DMS 273 (cell line): Measurements from ENCODE around the gene RFC3.
"Not testable (repeated sequence)": the region's sequence is repeated elsewhere in the genome, so short reads cannot be mapped to it uniquely, and the experiment has no call there.

Experiments used
- DNase-seq: peaks from one replicate; lab custom pipeline; 2025; ENCODE audit not compliant: unreplicated experiment; lab: John Stamatoyannopoulos, UW

RFC3 gene, protein sequence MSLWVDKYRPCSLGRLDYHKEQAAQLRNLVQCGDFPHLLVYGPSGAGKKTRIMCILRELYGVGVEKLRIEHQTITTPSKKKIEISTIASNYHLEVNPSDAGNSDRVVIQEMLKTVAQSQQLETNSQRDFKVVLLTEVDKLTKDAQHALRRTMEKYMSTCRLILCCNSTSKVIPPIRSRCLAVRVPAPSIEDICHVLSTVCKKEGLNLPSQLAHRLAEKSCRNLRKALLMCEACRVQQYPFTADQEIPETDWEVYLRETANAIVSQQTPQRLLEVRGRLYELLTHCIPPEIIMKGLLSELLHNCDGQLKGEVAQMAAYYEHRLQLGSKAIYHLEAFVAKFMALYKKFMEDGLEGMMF

DNA sequence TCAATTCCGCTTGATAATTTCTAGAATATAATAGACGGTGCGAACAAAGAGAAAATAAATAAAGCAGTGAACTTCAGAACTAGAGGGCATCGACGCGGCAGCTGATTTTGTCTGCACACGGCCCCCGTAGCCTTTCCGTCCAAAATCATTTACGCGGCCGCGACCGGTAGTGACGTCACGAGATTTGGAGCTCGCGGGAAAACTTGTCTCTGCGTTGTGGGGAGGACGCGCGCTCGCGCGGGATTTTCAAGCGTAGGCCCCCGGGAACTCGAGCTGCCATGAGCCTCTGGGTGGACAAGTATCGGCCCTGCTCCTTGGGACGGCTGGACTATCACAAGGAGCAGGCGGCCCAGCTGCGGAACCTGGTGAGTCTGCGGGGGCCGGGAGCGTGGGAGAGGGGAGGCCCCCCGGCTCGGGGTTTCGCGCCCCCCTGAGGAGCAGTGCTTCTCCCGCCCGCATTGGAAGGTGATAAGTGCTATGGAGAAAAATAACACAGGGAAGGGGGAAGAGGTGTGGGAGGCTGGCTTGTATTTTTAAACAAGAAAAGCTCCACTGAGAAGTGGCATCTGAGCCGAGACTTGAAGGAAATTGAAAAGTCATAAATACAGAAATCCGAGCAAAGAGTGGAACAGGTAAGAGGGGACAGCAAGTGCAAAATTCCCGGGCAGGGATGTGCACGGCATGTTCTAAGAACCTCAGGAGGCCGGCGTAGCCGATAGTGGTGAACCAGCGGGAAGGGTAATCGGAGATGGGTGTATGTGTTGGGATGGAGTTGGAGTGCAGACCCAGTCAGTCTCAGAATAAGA lies at the start of gene RFC3:
TSS of gene RFC3 (plus strand) at position 249 of the 806 bp plus-strand sequence. CDS start at position 279, 30 bp downstream.
- DNase-seq = peak; percentile 97

DNA sequence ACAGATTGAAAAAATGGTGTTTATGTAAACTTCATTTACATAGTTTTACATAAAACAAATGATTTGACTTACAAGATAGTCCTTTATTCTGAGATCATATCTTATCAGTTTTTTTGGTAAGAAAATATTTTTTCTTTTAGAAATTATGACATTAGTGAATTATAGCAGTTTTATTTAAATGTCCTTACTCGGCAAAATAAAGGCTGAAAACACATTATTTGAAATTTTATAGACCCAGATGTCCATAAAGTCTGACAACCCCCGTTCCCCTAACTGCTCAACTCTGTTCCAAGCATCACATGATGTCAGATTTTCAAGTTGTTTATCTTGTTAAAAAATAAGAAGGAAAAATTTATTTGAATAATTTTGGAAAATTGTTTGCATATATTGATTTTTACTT lies 46.7 kb upstream of the RFC3 start:
- no peak for DNase-seq

GRCh38 chr13:33773790-33774462 lies 44.0 kb upstream of the RFC3 start:
- DNase-seq = no peak

- DNase-seq = no peak
These were observed 42.4 kb upstream of the RFC3 start for GRCh38 chr13:33775339-33776108.

DNA sequence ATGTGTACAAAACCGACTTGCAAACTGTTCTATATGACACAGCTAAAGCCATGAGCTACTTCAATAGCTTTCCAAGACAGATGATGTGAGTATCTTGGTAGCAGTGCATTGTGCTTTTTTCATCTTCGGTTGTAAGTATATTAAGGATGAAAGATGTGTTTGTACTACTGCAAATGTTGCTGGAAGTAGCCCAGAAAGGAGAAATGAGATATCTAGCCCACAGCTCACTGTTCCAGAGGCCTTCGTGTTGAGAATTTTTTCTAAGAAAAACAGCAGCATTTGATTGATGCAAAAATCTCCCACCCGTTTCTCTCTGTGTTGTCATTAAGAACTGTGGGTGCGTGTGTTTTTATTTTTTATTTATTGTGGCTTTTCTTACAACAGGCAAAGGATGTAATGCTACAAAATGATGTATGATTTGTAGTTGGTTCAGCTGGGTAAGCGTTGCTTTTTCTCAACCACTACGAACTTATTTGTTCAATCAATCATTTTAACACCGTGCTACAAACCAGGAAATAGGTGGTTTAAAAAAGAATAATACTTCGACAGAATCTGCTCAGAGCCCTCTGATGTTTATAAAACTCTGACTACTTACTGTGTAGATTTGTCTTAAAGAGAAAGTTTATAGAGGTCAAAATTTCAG lies 41.6 kb upstream of the RFC3 start:
- no peak for DNase-seq

- no peak for DNase-seq
These were observed 35.3 kb upstream of the RFC3 start for GRCh38 chr13:33782631-33783030.

GRCh38 chr13:33783212-33783611 lies 34.7 kb upstream of the RFC3 start:
- DNase-seq = not testable (repeated sequence)

GRCh38 chr13:33784738-33785137 lies 33.2 kb upstream of the RFC3 start:
- no peak for DNase-seq

- no peak for DNase-seq
These were observed 32.6 kb upstream of the RFC3 start for GRCh38 chr13:33785384-33785783.

DNA sequence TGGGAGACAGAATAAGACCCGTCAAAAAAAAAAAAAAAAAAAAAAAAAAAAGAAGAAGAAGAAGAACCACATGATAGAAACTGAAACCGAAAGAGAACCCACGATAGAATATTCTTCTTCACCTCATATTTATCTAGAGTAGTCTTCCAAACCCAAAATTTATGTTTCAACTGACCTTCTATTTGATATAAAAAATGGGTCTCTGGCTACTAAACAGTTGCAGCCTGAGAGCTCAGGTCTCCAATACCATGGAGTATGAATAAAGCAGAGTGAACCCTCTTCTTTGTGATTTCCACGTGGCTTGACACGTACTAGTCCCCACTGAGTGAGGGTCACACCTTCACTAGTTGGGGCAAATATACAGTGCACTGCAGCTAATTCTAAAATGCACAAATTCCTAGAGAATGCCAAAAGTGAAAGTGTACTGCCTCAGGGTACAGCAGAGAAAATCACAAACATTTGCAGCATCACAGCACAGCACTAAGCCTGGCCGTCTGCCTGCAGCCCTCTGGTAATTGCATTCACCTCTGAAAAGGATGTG lies 30.8 kb upstream of the RFC3 start:
- DNase-seq = no peak

- DNase-seq = no peak
These were observed 28.8 kb upstream of the RFC3 start for GRCh38 chr13:33789066-33789606.

- no peak for DNase-seq
These were observed 28.2 kb upstream of the RFC3 start for GRCh38 chr13:33789739-33790138.

DNA sequence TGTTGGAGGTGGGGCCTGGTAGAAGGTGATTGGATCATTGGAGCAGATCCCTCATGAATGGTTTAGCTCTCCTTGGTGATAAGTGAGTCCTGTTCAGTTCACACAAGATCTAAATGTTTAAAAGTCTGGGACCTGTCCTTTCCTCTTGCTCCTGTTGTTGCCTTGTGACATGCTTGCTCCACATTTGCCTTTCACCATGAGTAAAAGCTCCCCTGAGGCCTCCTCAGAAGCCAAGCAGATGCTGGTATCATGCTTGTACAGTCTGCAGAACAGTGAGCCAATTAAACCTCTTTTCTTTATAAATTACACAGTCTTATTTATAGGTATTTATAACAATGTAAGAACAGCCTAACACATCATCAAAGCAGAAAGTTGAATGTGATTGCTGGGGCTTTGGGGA lies 24.2 kb upstream of the RFC3 start:
- DNase-seq = peak; percentile 11

DNA sequence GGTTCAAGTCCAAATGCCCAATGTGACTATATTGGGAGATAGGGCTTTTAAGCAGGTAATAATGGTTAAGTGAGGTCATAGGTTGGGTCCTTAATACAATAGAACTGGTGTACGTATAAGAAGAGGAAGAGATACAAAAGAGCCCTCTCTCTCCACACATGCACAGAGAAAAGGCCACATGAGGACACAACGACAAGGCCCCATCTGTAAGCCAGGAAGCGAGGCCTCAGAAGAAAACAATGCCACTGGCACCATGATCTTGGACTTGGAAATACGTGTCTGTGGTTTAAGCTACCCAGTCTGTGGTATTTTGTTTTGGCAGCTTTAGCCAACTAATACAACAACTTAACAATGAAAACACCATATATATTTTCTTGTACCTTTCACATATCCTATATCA lies 23.4 kb upstream of the RFC3 start:
- DNase-seq = no peak

- DNase-seq = no peak
These were observed 21.9 kb upstream of the RFC3 start for GRCh38 chr13:33796095-33796494.

GRCh38 chr13:33797622-33798021 lies 20.3 kb upstream of the RFC3 start:
- peak; percentile 7 for DNase-seq

DNA sequence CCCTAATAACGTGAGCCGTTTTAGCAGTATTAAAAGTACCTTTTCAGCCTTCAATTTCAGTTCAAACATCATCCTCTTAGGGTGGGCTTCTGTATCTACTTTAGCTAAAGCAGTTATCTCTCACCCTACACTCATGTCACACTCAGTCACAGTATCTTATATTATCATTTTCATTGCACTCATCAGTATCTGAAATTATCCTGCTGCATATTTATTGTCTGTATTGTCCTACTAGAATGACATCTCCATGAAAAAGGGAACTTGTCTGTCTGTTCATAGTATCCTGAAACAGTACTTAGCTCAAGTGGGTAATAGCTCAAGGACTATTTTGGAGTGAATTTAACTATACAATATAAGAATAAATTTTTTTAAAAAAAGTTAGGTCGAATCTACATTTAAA lies 19.9 kb upstream of the RFC3 start:
- DNase-seq = no peak

- peak; percentile 18 for DNase-seq
These were observed 17.9 kb upstream of the RFC3 start for GRCh38 chr13:33799950-33800592.

DNA sequence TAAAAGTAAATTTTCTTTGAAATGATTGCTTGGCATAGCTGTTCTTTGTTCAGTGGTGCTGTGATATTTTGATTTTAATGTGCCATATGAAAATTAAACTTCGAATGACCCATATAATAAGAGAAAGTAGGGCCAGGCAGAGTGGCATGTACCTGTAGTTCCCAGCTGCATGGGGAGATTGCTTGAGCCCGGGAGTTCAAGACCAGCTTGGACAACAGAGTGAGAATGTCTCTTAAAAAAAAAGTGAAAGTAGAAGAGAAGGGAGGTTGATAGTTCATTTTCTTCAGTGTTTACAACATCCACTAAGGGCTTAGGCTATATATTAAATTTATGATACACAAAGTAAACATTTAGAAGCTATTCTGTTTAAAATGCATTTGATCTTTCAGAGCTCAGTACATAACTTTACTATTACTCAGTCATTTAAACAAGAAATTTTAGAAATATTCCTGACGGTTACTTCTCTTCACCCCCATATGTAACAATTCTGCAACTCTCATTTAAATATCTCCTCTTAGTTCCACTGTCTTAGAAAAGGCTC lies 17.2 kb upstream of the RFC3 start:
- no peak for DNase-seq
